Heart left ventricle (tissue), 13 donors: ENCODE data around the gene KIAA1614.

ENCODE experiments used
- POLR2A ChIP-seq, 2 donors: fragments of 450-650 bp; IDR thresholded peaks; one replicate each; pipeline ENCODE4 v1.6.1; 2017; ENCODE audit warnings: antibody characterized with exemption in 2 of 2, mild to moderate bottlenecking in 2 of 2, moderate library complexity in 2 of 2
- TF ChIP-seq, protein P1 (sequence below), 12 donors: fragments of 200-600 bp; sonication (generic) in 4 of 12; IDR thresholded peaks; one replicate each; pipeline versions ENCODE4 v1.5.0 to v1.8.0; 2018 to 2022; ENCODE audit warnings: antibody characterized with exemption in 12 of 12, mild to moderate bottlenecking in 5 of 12
- donor health status: ischemic (EF 13 %, LVEDD 7.1; RV severe dilation, severe dysfunction).
- donor health status: DM: no; HTN: yes; CAD: no.
- donor health status: DM: no; HTN: no; CAD: no.
- donor health status: ischemic (EF 25% LVEDD 6.9; RV normal size, moderate dysfunction).
- donor health status: ischemic (EF 25% LVEDD 5.7; RV mildly dilated, moderate dysfunction).
- donor health status: ischemic (EF 35%, LVEDD 5.7; RV mildly dilated, moderate dysfunction).
- donor health status: nonischemic (EF 11% LVEDD 7.7; RV severe dilation, severe dysfunction).
- donor health status: DM: yes; HTN: yes; CAD: no.
- donor health status: PGD.
- donor health status: ischemic (EF 29% LVEDD 5.4; RV normal size, mild dysfunction).
- donor health status: nonischemic (EF 23%, LVEDD 6.1; RV moderate dilation, normal function).

DNA sequence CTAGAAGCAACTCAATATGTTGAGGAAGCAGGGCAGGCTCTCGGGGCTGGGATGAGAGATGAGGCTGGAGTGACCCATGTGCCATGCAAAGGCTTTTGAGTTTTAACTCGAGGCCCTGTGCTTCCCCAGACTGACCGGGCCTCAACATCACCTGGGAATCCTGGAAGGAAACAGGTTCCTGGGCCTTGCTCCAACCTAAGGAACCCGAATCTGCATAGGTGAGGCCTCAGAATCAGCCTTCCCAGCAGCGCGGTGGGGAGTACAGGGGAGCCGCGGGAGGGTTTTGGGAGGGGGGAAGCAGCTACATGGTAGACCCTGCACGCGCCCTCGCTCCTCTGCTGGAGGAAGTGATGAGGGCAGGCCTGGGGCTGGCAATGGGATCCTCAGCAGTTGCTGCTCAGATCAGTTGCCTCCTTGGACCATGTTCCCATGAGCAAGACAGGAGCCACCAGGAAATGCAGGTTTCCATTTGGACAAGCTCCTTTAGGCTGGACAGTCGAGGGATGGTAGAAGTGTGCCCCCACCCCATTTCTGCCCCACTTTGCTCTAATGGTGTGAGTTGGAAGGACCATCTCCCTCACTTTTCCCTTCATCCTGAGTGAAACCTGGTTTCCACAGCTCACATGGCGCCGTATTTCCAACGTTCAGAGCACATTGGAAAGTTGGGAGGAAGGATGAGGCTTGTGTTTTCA is 4.5 kb upstream of the KIAA1614 start:
- no peak for TF ChIP-seq POLR2A (IDR thresholded peaks at IDR 0.05)
- TF ChIP-seq, protein P1, sequence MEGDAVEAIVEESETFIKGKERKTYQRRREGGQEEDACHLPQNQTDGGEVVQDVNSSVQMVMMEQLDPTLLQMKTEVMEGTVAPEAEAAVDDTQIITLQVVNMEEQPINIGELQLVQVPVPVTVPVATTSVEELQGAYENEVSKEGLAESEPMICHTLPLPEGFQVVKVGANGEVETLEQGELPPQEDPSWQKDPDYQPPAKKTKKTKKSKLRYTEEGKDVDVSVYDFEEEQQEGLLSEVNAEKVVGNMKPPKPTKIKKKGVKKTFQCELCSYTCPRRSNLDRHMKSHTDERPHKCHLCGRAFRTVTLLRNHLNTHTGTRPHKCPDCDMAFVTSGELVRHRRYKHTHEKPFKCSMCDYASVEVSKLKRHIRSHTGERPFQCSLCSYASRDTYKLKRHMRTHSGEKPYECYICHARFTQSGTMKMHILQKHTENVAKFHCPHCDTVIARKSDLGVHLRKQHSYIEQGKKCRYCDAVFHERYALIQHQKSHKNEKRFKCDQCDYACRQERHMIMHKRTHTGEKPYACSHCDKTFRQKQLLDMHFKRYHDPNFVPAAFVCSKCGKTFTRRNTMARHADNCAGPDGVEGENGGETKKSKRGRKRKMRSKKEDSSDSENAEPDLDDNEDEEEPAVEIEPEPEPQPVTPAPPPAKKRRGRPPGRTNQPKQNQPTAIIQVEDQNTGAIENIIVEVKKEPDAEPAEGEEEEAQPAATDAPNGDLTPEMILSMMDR (IDR thresholded peaks at IDR 0.05) = no peak
